ENCODE measurements around the gene PDE3B. TPM values are rescaled to one million over a fixed set of nuclear protein-coding genes. Genes with fewer than 3 reads are reported as not detected.
"Not testable (repeated sequence)": the region's sequence is repeated elsewhere in the genome, so short reads cannot be mapped to it uniquely, and the experiment has no call there.

Gene PDE3B
- polyA plus RNA-seq, 1 of the 3 experiments (the other 2 are of a cell fraction), result 0.26 TPM

DNA sequence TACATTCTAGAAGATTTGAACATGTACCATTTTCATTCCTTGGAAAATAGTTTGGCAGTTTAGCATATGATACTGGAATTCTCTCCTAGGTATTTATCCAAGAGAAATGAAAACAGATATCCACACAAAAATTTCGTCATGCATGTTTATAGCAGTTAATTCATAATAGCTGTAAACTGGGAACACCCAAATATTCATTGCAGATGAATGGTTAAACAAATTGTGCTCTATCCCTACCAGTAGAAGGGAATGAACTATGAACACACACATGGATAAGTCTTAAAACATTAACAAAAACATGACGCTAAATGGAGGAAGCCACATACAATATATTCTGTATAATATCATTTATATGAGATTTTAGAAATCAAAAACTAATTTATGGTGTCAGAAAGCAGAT is 61.5 kb downstream of the PDE3B start:
- H3K9me3 ChIP-seq, result peaks cover 6% of the 10 kb centered on the region
- ChIA-PET CTCF (no interaction called here), POLR2A (no interaction called here)
- no peak for DNase-seq
- H3F3A ChIP-seq (replicated peaks; ENCODE audit: insufficient read depth), result no peaks in the 10 kb centered on the region
- H3K27ac ChIP-seq (ENCODE audit: low read depth in 2 of 2, low read length in 1 of 2), result no peak overlapping the region
- TF ChIP-seq EZH2phosphoT487 (IDR thresholded peaks at IDR 0.05; ENCODE audit: borderline replicate concordance, low read depth) (no peak), FOXJ3 (CRISPR knock-in tag; IDR thresholded peaks at IDR 0.05) (no peak), FOXM1 (IDR thresholded peaks at IDR 0.05; ENCODE audit: low read depth) (no peak), NFIC (IDR thresholded peaks at IDR 0.05; ENCODE audit: borderline replicate concordance) (no peak), SMC3 (IDR thresholded peaks at IDR 0.05; ENCODE audit: low read depth, low read length) (no peak)
- no peak overlapping the region for H3K4me2 ChIP-seq
- H4K20me1 ChIP-seq (ENCODE audit: insufficient read depth), result no peaks in the 10 kb centered on the region
- 33% methylated on average over 2 of the region's 2 CpGs for WGBS (ENCODE audit: low lambda C conversion rate)
- H3K36me3 ChIP-seq (replicated peaks in 1 of 2; ENCODE audit: control insufficient read depth in 1 of 2, insufficient read depth in 2 of 2, low read length in 1 of 2), result no peaks in the 10 kb centered on the region
- H2AFZ ChIP-seq (ENCODE audit: low read depth), result no peak overlapping the region
- no peaks in the 10 kb centered on the region for H3K79me2 ChIP-seq (ENCODE audit: insufficient read depth)
- H3K27me3 ChIP-seq (ENCODE audit: insufficient read depth), result no peaks in the 10 kb centered on the region
- H3K9me2 ChIP-seq, result no peaks in the 10 kb centered on the region
- no peak overlapping the region for H3K4me3 ChIP-seq (ENCODE audit: low read depth in 2 of 2, low read length in 1 of 2)
- no peak overlapping the region for H3K9ac ChIP-seq
- no peaks in the 10 kb centered on the region; a peak in 1 of 4 replicates for H3K4me1 ChIP-seq (ENCODE audit: control insufficient read depth in 1 of 2, insufficient read depth in 2 of 2, low read depth in 1 of 2, low read length in 1 of 2)

DNA sequence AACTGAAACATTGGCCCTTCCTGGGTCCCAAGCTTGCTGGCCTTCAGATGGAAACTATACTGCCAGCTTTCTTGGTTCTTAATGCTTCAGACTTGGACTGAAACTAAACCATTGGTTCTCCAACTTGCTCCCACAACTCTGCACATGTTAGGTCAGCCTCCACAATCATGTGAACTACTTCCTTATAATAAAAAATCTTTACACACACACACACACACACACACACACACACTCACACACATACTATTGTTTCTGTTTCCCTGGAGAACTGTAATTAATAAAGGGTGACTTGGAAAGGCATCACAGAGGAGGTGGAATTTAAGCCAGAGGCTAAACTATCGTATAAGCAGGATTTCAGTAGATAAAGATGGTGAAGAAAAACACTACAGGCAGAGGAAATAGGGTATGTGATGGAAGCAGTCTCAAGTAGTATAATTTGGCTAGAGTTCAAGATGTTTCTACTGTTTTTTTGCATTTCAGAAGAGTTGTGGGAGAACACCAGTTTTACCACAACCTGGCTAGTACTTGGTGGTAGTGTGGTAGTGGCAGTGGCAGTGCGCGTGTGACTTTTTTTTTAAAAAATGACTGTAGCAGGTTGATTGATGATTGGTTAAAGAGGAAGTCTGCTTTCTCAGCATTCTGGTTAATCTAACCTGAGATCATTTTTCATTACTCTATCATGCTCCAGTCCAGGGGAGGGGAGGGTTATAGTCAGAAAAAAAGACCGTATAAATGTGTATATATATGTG is 70.1 kb downstream of the PDE3B start:
- Histone ChIP-seq H3K9me2 (no peaks in the 10 kb centered on the region), H2AFZ (ENCODE audit: low read depth) (no peak overlapping the region), H3K9me3 (no peaks in the 10 kb centered on the region), H3K79me2 (ENCODE audit: insufficient read depth) (no peaks in the 10 kb centered on the region), H4K20me1 (ENCODE audit: insufficient read depth) (no peaks in the 10 kb centered on the region), H3K27ac (ENCODE audit: low read depth in 2 of 2, low read length in 1 of 2) (no peak overlapping the region), H3K4me1 (ENCODE audit: control insufficient read depth in 1 of 2, insufficient read depth in 2 of 2, low read depth in 1 of 2, low read length in 1 of 2) (no peaks in the 10 kb centered on the region; a peak in 1 of 4 replicates), H3F3A (replicated peaks; ENCODE audit: insufficient read depth) (no peaks in the 10 kb centered on the region), H3K27me3 (ENCODE audit: insufficient read depth) (no peaks in the 10 kb centered on the region), H3K9ac (no peak overlapping the region), H3K4me3 (ENCODE audit: low read depth in 2 of 2, low read length in 1 of 2) (no peak overlapping the region), H3K36me3 (replicated peaks in 1 of 2; ENCODE audit: control insufficient read depth in 1 of 2, insufficient read depth in 2 of 2, low read length in 1 of 2) (no peaks in the 10 kb centered on the region), H3K4me2 (no peak overlapping the region)
- ChIA-PET CTCF (interaction anchor here (0.8 kb wide), 1 partner anchor 15 kb away, joined by 3 read pairs; no protein-coding TSS in a partner anchor), POLR2A (no interaction called here)
- TF ChIP-seq ELF1 (IDR thresholded peaks at IDR 0.05), result no peak
- TF ChIP-seq NFIC (IDR thresholded peaks at IDR 0.05; ENCODE audit: borderline replicate concordance), result no peak
- no peak for TF ChIP-seq NRF1 (IDR thresholded peaks at IDR 0.05; ENCODE audit: low read depth, low read length)
- TF ChIP-seq, protein P1, sequence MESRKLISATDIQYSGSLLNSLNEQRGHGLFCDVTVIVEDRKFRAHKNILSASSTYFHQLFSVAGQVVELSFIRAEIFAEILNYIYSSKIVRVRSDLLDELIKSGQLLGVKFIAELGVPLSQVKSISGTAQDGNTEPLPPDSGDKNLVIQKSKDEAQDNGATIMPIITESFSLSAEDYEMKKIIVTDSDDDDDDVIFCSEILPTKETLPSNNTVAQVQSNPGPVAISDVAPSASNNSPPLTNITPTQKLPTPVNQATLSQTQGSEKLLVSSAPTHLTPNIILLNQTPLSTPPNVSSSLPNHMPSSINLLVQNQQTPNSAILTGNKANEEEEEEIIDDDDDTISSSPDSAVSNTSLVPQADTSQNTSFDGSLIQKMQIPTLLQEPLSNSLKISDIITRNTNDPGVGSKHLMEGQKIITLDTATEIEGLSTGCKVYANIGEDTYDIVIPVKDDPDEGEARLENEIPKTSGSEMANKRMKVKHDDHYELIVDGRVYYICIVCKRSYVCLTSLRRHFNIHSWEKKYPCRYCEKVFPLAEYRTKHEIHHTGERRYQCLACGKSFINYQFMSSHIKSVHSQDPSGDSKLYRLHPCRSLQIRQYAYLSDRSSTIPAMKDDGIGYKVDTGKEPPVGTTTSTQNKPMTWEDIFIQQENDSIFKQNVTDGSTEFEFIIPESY (IDR thresholded peaks at IDR 0.05; ENCODE audit: borderline replicate concordance, low read depth), result no peak
- no peak for TF ChIP-seq RAD21 (IDR thresholded peaks at IDR 0.05; ENCODE audit: low read length)
- TF ChIP-seq, protein P2, sequence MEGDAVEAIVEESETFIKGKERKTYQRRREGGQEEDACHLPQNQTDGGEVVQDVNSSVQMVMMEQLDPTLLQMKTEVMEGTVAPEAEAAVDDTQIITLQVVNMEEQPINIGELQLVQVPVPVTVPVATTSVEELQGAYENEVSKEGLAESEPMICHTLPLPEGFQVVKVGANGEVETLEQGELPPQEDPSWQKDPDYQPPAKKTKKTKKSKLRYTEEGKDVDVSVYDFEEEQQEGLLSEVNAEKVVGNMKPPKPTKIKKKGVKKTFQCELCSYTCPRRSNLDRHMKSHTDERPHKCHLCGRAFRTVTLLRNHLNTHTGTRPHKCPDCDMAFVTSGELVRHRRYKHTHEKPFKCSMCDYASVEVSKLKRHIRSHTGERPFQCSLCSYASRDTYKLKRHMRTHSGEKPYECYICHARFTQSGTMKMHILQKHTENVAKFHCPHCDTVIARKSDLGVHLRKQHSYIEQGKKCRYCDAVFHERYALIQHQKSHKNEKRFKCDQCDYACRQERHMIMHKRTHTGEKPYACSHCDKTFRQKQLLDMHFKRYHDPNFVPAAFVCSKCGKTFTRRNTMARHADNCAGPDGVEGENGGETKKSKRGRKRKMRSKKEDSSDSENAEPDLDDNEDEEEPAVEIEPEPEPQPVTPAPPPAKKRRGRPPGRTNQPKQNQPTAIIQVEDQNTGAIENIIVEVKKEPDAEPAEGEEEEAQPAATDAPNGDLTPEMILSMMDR (IDR thresholded peaks at IDR 0.05), result no peak
- TF ChIP-seq FOXJ3 (CRISPR knock-in tag; IDR thresholded peaks at IDR 0.05), result no peak
- TF ChIP-seq, protein P3, sequence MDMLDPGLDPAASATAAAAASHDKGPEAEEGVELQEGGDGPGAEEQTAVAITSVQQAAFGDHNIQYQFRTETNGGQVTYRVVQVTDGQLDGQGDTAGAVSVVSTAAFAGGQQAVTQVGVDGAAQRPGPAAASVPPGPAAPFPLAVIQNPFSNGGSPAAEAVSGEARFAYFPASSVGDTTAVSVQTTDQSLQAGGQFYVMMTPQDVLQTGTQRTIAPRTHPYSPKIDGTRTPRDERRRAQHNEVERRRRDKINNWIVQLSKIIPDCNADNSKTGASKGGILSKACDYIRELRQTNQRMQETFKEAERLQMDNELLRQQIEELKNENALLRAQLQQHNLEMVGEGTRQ (IDR thresholded peaks at IDR 0.05; ENCODE audit: borderline replicate concordance, low read depth, low read length), result no peak
- no peak for TF ChIP-seq POLR2AphosphoS5 (IDR thresholded peaks at IDR 0.05; ENCODE audit: low read depth, low read length)
- TF ChIP-seq TEAD4 (IDR thresholded peaks at IDR 0.05; ENCODE audit: borderline replicate concordance, insufficient read depth), result no peak
- TF ChIP-seq, protein P4, sequence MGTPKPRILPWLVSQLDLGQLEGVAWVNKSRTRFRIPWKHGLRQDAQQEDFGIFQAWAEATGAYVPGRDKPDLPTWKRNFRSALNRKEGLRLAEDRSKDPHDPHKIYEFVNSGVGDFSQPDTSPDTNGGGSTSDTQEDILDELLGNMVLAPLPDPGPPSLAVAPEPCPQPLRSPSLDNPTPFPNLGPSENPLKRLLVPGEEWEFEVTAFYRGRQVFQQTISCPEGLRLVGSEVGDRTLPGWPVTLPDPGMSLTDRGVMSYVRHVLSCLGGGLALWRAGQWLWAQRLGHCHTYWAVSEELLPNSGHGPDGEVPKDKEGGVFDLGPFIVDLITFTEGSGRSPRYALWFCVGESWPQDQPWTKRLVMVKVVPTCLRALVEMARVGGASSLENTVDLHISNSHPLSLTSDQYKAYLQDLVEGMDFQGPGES (IDR thresholded peaks at IDR 0.05; ENCODE audit: low read depth, low read length), result no peak
- no peak for DNase-seq
- WGBS (ENCODE audit: low lambda C conversion rate), result 80% methylated on average over 4 of the region's 4 CpGs

DNA sequence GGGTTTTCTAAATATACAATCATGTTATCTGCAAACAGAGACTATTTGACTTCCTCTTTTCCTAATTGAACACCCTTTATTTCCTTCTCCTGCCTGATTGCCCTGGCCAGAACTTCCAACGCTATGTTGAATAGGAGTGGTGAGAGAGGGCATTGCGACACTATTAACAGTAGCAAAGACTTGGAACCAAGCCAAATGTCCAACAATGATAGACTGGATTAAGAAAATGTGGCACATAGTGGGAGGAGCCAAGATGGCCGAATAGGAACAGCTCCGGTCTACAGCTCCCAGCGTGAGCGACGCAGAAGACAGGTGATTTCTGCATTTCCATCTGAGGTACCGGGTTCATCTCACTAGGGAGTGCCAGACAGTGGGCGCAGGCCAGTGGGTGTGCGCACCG is 72.1 kb downstream of the PDE3B start:
- not testable (repeated sequence) for H3K79me2 ChIP-seq (ENCODE audit: insufficient read depth)

More for the DNA sequence above, 72.1 kb downstream of the PDE3B start:
- H3K9ac ChIP-seq; H4K20me1 ChIP-seq (ENCODE audit: insufficient read depth); H3K4me2 ChIP-seq; H3K27me3 ChIP-seq (ENCODE audit: insufficient read depth); H3K27ac ChIP-seq (ENCODE audit: low read depth in 2 of 2, low read length in 1 of 2); H3K36me3 ChIP-seq (replicated peaks in 1 of 2; ENCODE audit: control insufficient read depth in 1 of 2, insufficient read depth in 2 of 2, low read length in 1 of 2); H3K9me3 ChIP-seq; CTCF ChIA-PET; DNase-seq; H3F3A ChIP-seq (replicated peaks; ENCODE audit: insufficient read depth); H3K4me1 ChIP-seq (ENCODE audit: control insufficient read depth in 1 of 2, insufficient read depth in 2 of 2, low read depth in 1 of 2, low read length in 1 of 2); H2AFZ ChIP-seq (ENCODE audit: low read depth); POLR2A ChIA-PET; H3K9me2 ChIP-seq; H3K4me3 ChIP-seq (ENCODE audit: low read depth in 2 of 2, low read length in 1 of 2): not testable (repeated sequence)
- 79% methylated on average over 7 of the region's 11 CpGs for WGBS (ENCODE audit: low lambda C conversion rate)

Measured in SK-N-SH (cell line).